Neural cell (in vitro differentiated cells): ENCODE results near the gene TCTN3.

ENCODE experiments used
- CTCF ChIP-seq: fragments of 450-650 bp; IDR thresholded peaks from 2 replicates; pipeline ENCODE4 v1.5.1; 2014; ENCODE audit warnings: antibody characterized with exemption, mild to moderate bottlenecking, moderate library complexity; ENCODE audit not compliant: poor library complexity, severe bottlenecking
- EP300 ChIP-seq: fragments of 450-650 bp; conservative IDR thresholded peaks from 2 replicates; pipeline ENCODE4 v1.6.1; 2014; ENCODE audit warnings: antibody characterized with exemption, mild to moderate bottlenecking, moderate library complexity; ENCODE audit not compliant: poor library complexity, severe bottlenecking
- TAF1 ChIP-seq: IDR thresholded peaks from 2 replicates; pipeline ENCODE4 v1.6.1; 2012; ENCODE audit warnings: low read depth

- no peak for TF ChIP-seq CTCF
- TF ChIP-seq EP300, result no peak
- no peak for TF ChIP-seq TAF1
Observed at GRCh38 chr10:95674643-95675042, 19.1 kb downstream of the TCTN3 start.
